ENCODE data around the gene MFN2. TPM values are rescaled to one million over a fixed set of nuclear protein-coding genes. Genes with fewer than 3 reads are reported as not detected.

Gene MFN2
- total and polyA plus RNA-seq, 3 donors from 2014 or later: 77.5 to 95.3 (median 80.0) TPM

DNA sequence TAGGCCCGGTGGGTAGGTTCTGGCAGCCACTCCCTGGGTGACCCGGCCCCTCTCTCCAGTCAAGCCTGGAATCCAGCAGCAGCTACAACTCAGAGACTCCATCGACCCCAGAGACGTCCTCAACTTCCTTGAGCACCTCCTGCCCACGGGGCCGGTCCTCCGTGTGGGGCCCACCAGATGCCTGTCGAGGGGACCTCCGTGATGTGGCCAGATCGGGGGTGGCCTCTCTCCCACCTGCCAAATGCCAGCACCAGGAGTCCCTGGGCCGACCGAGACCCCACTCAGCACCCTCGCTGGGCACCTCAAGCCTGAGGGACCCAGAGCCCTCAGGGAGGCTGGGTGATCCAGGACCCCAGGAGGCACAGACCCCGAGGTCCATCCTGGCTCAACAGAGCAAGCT, 41.8 kb downstream of the MFN2 start:
- intact Hi-C loops (cut with DNase I; ENCODE audit: low total_unique reads): no loop called here
- no peak overlapping the region for H3K27ac ChIP-seq
- no peak for DNase-seq
- no peak overlapping the region for H3K4me3 ChIP-seq
- no peaks in the 10 kb centered on the region for H3K27me3 ChIP-seq
- peaks cover 4% of the 10 kb centered on the region for H3K4me1 ChIP-seq
- WGBS, 2 donors: 92% methylated on average over 12 of the region's 14 CpGs; no CpG with 5 or more reads in 1 of the 2 donors
- H3K36me3 ChIP-seq (ENCODE audit: low read depth, missing control alignments): no peaks in the 10 kb centered on the region
- TF ChIP-seq, protein P1, sequence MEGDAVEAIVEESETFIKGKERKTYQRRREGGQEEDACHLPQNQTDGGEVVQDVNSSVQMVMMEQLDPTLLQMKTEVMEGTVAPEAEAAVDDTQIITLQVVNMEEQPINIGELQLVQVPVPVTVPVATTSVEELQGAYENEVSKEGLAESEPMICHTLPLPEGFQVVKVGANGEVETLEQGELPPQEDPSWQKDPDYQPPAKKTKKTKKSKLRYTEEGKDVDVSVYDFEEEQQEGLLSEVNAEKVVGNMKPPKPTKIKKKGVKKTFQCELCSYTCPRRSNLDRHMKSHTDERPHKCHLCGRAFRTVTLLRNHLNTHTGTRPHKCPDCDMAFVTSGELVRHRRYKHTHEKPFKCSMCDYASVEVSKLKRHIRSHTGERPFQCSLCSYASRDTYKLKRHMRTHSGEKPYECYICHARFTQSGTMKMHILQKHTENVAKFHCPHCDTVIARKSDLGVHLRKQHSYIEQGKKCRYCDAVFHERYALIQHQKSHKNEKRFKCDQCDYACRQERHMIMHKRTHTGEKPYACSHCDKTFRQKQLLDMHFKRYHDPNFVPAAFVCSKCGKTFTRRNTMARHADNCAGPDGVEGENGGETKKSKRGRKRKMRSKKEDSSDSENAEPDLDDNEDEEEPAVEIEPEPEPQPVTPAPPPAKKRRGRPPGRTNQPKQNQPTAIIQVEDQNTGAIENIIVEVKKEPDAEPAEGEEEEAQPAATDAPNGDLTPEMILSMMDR (IDR thresholded peaks at IDR 0.05): no peak
- TF ChIP-seq POLR2A (IDR thresholded peaks at IDR 0.05): no peak
- H3K9me3 ChIP-seq: no peaks in the 10 kb centered on the region

DNA sequence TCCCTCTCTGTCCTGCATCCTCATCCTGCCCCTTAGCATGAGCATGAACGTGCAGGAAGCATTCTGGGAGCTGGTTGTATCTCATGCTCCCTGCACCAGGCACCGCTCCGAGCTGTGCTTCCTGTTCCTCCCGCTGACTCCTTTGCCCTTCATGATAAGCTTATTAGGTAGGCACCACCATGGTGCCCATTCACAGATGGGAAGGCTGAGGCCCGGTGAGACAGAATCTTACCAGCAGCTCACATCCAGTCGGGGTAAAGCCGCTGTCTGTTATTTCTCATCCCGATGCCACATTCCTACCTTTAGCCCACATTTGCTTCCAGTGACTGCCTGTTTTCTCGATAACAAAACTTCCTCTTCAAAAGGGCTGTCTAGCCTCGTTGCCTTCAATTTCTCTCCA, 46.3 kb downstream of the MFN2 start:
- Histone ChIP-seq H3K4me1 (no peaks in the 10 kb centered on the region), H3K9me3 (no peaks in the 10 kb centered on the region), H3K27ac (no peak overlapping the region), H3K36me3 (ENCODE audit: low read depth, missing control alignments) (no peaks in the 10 kb centered on the region), H3K27me3 (no peaks in the 10 kb centered on the region), H3K4me3 (no peak overlapping the region)
- no peak for TF ChIP-seq POLR2A (IDR thresholded peaks at IDR 0.05)
- TF ChIP-seq, protein P1 (IDR thresholded peaks at IDR 0.05): no peak
- DNase-seq: no peak
- WGBS, 2 donors: 91 to 93% methylated on average over 10 of the region's 10 CpGs
- intact Hi-C loops (cut with DNase I; ENCODE audit: low total_unique reads): no loop called here

DNA sequence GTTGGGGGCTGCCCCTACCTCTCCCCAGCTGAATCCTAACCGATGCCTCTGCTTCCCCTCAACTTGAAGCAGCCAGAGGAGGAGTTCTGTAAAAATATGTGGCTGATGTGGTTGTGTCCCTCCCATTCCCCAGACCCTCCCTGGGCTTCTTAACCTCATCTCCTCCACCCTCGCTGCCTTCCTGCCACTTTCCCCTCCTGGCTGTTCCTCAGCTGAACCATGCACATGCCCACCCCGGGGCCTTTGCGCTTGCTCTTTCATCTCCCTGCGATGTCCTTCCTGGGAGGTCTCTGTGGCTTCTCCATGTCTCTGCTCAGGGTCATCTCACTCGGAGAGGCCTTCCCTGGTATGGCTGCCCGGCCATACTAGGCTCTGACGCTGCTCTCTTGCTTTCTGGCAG, 48.0 kb downstream of the MFN2 start:
- Histone ChIP-seq H3K36me3 (ENCODE audit: low read depth, missing control alignments) (no peaks in the 10 kb centered on the region), H3K4me3 (no peak overlapping the region), H3K9me3 (no peaks in the 10 kb centered on the region), H3K27me3 (no peaks in the 10 kb centered on the region), H3K27ac (no peak overlapping the region), H3K4me1 (no peaks in the 10 kb centered on the region)
- WGBS, 2 donors: 84 to 95% methylated on average over 8 of the region's 8 CpGs
- intact Hi-C loops (cut with DNase I; ENCODE audit: low total_unique reads): no loop called here
- no peak for TF ChIP-seq POLR2A (IDR thresholded peaks at IDR 0.05)
- TF ChIP-seq, protein P1 (IDR thresholded peaks at IDR 0.05): no peak
- no peak for DNase-seq

DNA sequence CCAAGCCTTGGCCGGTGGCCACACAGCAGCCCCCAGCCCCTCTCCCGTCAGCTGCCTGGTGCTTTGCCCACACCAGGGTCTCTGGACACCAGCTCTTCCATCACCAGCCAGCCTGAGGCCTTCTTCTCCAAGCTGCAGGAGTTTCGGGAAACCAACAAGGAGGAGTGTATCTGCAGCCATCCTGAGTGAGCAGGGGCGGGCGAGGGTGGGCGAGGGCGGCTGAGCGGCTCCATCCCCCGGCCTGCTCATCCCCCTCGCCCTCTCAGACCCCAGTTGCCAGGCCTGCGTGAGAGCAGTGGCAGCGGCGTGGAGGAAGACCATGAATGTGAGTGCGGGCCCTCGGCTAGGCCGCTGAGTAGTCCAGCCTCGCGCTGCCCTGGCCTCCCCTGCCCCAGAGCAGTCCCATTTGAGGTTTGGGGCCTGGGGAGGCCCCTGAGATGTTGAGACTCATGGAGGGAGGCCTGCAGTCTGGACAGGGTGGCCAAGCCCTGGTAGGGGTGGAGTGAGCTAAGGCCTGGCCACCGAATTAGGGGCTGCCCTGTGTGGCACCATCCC, 48.8 kb downstream of the MFN2 start:
- no peaks in the 10 kb centered on the region for H3K9me3 ChIP-seq
- H3K36me3 ChIP-seq (ENCODE audit: low read depth, missing control alignments): no peaks in the 10 kb centered on the region
- no peak overlapping the region for H3K27ac ChIP-seq
- no peak for DNase-seq
- no peak overlapping the region for H3K4me3 ChIP-seq
- 94 to 95% methylated on average over 3 to 19 of the region's 19 CpGs for WGBS, 2 donors
- TF ChIP-seq, protein P1 (IDR thresholded peaks at IDR 0.05): no peak
- TF ChIP-seq POLR2A (IDR thresholded peaks at IDR 0.05): no peak
- intact Hi-C loops (cut with DNase I; ENCODE audit: low total_unique reads): no loop called here
- peaks cover 4% of the 10 kb centered on the region for H3K4me1 ChIP-seq
- no peaks in the 10 kb centered on the region for H3K27me3 ChIP-seq

DNA sequence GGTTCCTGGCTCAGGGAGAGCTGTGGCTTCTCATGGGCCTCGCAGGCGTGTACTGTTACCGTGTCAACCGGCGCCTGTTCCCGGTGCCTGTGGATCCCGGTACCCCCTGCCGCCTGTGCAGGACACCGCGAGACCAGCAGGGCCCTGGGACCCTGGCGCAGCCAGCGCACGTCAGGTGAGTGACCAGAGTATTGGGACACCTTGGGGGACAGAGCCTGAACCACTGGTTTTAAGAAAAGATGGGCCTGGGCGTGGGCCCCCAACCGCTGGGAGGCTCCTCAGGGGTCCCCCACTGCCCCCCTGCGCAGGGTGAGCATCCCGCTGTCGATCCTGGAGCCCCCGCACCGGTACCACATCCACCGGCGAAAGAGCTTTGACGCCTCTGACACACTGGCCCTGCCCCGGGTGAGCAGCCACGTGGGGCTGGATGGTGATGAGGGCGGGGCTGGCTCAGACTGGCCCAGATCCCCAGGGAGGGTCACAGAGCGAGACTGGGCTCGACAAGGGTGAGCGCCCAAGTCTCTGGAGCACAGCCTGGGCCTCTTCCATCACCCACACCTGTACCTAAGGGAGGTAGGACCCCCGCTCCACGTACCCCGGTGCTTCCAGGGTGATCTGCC, 49.6 kb downstream of the MFN2 start:
- Histone ChIP-seq H3K36me3 (ENCODE audit: low read depth, missing control alignments) (no peaks in the 10 kb centered on the region), H3K4me3 (no peak overlapping the region), H3K9me3 (no peaks in the 10 kb centered on the region), H3K27me3 (no peaks in the 10 kb centered on the region), H3K27ac (no peak overlapping the region), H3K4me1 (peaks cover 12% of the 10 kb centered on the region)
- 94% methylated on average over 32 of the region's 32 CpGs; no CpG with 5 or more reads in 1 of the 2 donors for WGBS, 2 donors
- intact Hi-C loops (cut with DNase I; ENCODE audit: low total_unique reads): no loop called here
- no peak for DNase-seq
- no peak for TF ChIP-seq POLR2A (IDR thresholded peaks at IDR 0.05)
- TF ChIP-seq, protein P1 (IDR thresholded peaks at IDR 0.05): no peak

All from testis (tissue), 3 donors.